Sigmoid colon (tissue), 4 donors: Measurements from ENCODE around the gene COL4A2.

ENCODE experiments used
- CTCF ChIP-seq, 4 experiments: fragments of 450-650 bp in 3 of 4; fragments of 200-600 bp in 1 of 4; IDR thresholded peaks; one replicate each; pipeline ENCODE4 v1.5.1; 2016 to 2019; ENCODE audit warnings: antibody characterized with exemption in 4 of 4, mild to moderate bottlenecking in 3 of 4, moderate library complexity in 2 of 4
- EP300 ChIP-seq, 4 donors: sonication (generic); formaldehyde crosslinking; IDR thresholded peaks; one replicate each; pipeline ENCODE4 v1.6.1; 2017; ENCODE audit warnings: antibody characterized with exemption in 4 of 4
- POLR2A ChIP-seq, 2 donors: fragments of 450-650 bp; IDR thresholded peaks; one replicate each; pipeline ENCODE4 v1.6.1; 2016; ENCODE audit warnings: antibody characterized with exemption in 2 of 2, mild to moderate bottlenecking in 2 of 2, moderate library complexity in 2 of 2
- POLR2AphosphoS5 ChIP-seq, 4 donors: sonication (generic); formaldehyde crosslinking; IDR thresholded peaks; one replicate each; pipeline ENCODE4 v1.6.1; 2017; ENCODE audit warnings: antibody characterized with exemption in 4 of 4

GRCh38 chr13:110454956-110455355 lies 147.9 kb downstream of the COL4A2 start:
- TF ChIP-seq CTCF (IDR thresholded peaks at IDR 0.05) (no peak), POLR2A (IDR thresholded peaks at IDR 0.05) (no peak), EP300 (IDR thresholded peaks at IDR 0.05) (no peak), POLR2AphosphoS5 (IDR thresholded peaks at IDR 0.05) (peak in 2 of 4 donors; percentile 24 to 58)
